Naive thymus-derived CD4-positive, alpha-beta T cell (primary cell): ENCODE measurements around the gene ELL3. TPM values are rescaled to one million over a fixed set of nuclear protein-coding genes. Genes with fewer than 3 reads are reported as not detected.
A peak's percentile ranks its signal among the peaks of the same experiment; 100 is the strongest.

Source experiments
- ATAC-seq: fragments of 150-1000 bp; cut with Tn5 transposase; 2 replicates; pipeline ENCODE4 v1.10.0; 2021; ENCODE audit warnings: mild to moderate bottlenecking, moderate library complexity
- CTCF ChIA-PET: fragments of 350-600 bp; sonication (Branson Sonifier 250); formaldehyde crosslinking; loops from one replicate; lab custom pipeline; 2021; ENCODE audit warnings: antibody characterized with exemption; lab: Charles Lee
- POLR2A ChIA-PET: fragments of 350-600 bp; sonication (Branson Sonifier 250); formaldehyde crosslinking; loops from one replicate; lab custom pipeline; 2021; ENCODE audit warnings: antibody characterized with exemption, inconsistent platforms; lab: Charles Lee
- DNase-seq, 9 donors: peaks; one replicate each; pipeline versions ENCODE4 v3.0.0 to v3.0.0-alpha.2; 2020 to 2022; ENCODE audit warnings: mixed read lengths in 1 of 9
- H3K27ac ChIP-seq: one replicate; pipeline ENCODE4 v1.7.0; 2013; ENCODE audit warnings: mild to moderate bottlenecking, low read depth, low read length, moderate library complexity
- H3K27me3 ChIP-seq, 2 donors: one replicate each; pipeline ENCODE4 v1.7.0; 2013; ENCODE audit warnings: low read length in 2 of 2, mild to moderate bottlenecking in 2 of 2, moderate library complexity in 2 of 2; ENCODE audit not compliant: control insufficient read depth in 2 of 2, insufficient read depth in 2 of 2
- H3K36me3 ChIP-seq, 3 experiments: 1 replicate in 2 of 3; 2 replicates in 1 of 3; pipeline ENCODE4 v1.7.0; 2013; ENCODE audit warnings: low read length in 3 of 3, mild to moderate bottlenecking in 3 of 3, moderate library complexity in 1 of 3; ENCODE audit not compliant: insufficient read depth in 3 of 3, control insufficient read depth in 2 of 3
- H3K4me1 ChIP-seq, 2 donors: one replicate each; pipeline ENCODE4 v1.7.0; 2013; ENCODE audit warnings: low read length in 2 of 2, mild to moderate bottlenecking in 2 of 2, moderate library complexity in 1 of 2; ENCODE audit not compliant: control insufficient read depth in 2 of 2, insufficient read depth in 2 of 2
- H3K4me3 ChIP-seq: 2 replicates; pipeline ENCODE4 v1.7.0; 2013; ENCODE audit warnings: mild to moderate bottlenecking, low read length
- H3K9me3 ChIP-seq, 3 experiments: 1 replicate in 2 of 3; 2 replicates in 1 of 3; pipeline ENCODE4 v1.7.0; 2013; ENCODE audit warnings: low read length in 3 of 3; ENCODE audit not compliant: control insufficient read depth in 2 of 3
- H3K27ac Mint-ChIP-seq, 9 donors: one replicate each; pipeline ENCODE4 v1.8.0; 2020 to 2022; ENCODE audit warnings: mixed read lengths in 9 of 9, mild to moderate bottlenecking in 8 of 9, moderate library complexity in 5 of 9, inconsistent platforms in 2 of 9
- H3K27me3 Mint-ChIP-seq, 5 donors: one replicate each; pipeline ENCODE4 v1.8.0; 2021 to 2022; ENCODE audit warnings: mixed read lengths in 5 of 5, mild to moderate bottlenecking in 1 of 5
- H3K36me3 Mint-ChIP-seq, 5 donors: one replicate each; pipeline ENCODE4 v1.8.0; 2020 to 2022; ENCODE audit warnings: mixed read lengths in 5 of 5, mild to moderate bottlenecking in 3 of 5, inconsistent platforms in 1 of 5
- H3K4me1 Mint-ChIP-seq, 7 donors: one replicate each; pipeline ENCODE4 v1.8.0; 2020 to 2022; ENCODE audit warnings: mixed read lengths in 7 of 7, mild to moderate bottlenecking in 3 of 7, inconsistent platforms in 1 of 7
- H3K4me3 Mint-ChIP-seq, 10 donors: one replicate each; pipeline ENCODE4 v1.8.0; 2020 to 2022; ENCODE audit warnings: mild to moderate bottlenecking in 10 of 10, mixed read lengths in 10 of 10, moderate library complexity in 6 of 10, inconsistent platforms in 2 of 10
- H3K9me3 Mint-ChIP-seq, 11 donors: one replicate each; pipeline ENCODE4 v1.8.0; 2020 to 2022; ENCODE audit warnings: mixed read lengths in 11 of 11, mild to moderate bottlenecking in 4 of 11, inconsistent platforms in 1 of 11, moderate library complexity in 1 of 11
- intact Hi-C, 2 donors: fragments of 100-400 bp; cut with micrococcal nuclease; formaldehyde crosslinking; loops; one replicate each; pipeline ENCODE4 v1.15.1; 2023
- polyA plus RNA-seq, 2 donors: library from polyadenylated mRNA; unstranded; fragments of 300-500 nt; fragmentation: Illumina TruSeq; gene quantifications; one replicate each; pipeline ENCODE4 v1.2.3, GENCODE V29; 2021
- total RNA-seq, 6 experiments: library from RNA in 5 of 6; stranded (reverse) in 5 of 6; gene quantifications; 1 replicate in 5 of 6; 2 replicates in 1 of 6; pipeline ENCODE4 v1.2.3 and lab custom pipeline; 2021 to 2026

Gene ELL3
- total and polyA plus RNA-seq, 7 experiments from 2014 or later: 1.8 to 4.9 (median 2.0) TPM

GRCh38 chr15:43772624-43773023 lies 4.1 kb downstream of the ELL3 start:
- peak overlapping the region in 3 of 9 donors; percentile 15 to 34 (median 20) for H3K27ac Mint-ChIP-seq
- Histone ChIP-seq H3K4me1 (peaks cover 0 to 6% of the 10 kb centered on the region in 2 donors), H3K27me3 (no peaks in the 10 kb centered on the region), H3K36me3 (peaks cover 19 to 49% (median 30%) of the 10 kb centered on the region in 3 experiments), H3K4me3 (no peak overlapping the region), H3K9me3 (no peaks in the 10 kb centered on the region), H3K27ac (no peak overlapping the region)
- H3K4me1 Mint-ChIP-seq: peaks cover 0 to 15% (median 12%) of the 10 kb centered on the region in 7 donors
- H3K9me3 Mint-ChIP-seq: no peaks in the 10 kb centered on the region
- ATAC-seq (no peak), DNase-seq (no peak)
- no peak overlapping the region for H3K4me3 Mint-ChIP-seq
- no peaks in the 10 kb centered on the region for H3K27me3 Mint-ChIP-seq
- intact Hi-C loops: no loop called here
- POLR2A ChIA-PET: interaction anchor here (0.8 to 2.2 kb wide), 3 partner anchors 8 to 23 kb away, joined by 3 to 7 read pairs (median 3); no protein-coding TSS in a partner anchor
- CTCF ChIA-PET: no interaction called here
- peaks cover 0 to 40% (median 23%) of the 10 kb centered on the region in 5 donors for H3K36me3 Mint-ChIP-seq

GRCh38 chr15:43771816-43772215 lies 5.0 kb downstream of the ELL3 start:
- ATAC-seq (no peak), DNase-seq (no peak)
- Mint-ChIP-seq H3K36me3 (peaks cover 0 to 40% (median 23%) of the 10 kb centered on the region in 5 donors), H3K9me3 (no peaks in the 10 kb centered on the region), H3K27ac (peak overlapping the region in 3 of 9 donors; percentile 15 to 38 (median 33)), H3K4me3 (no peak overlapping the region), H3K27me3 (no peaks in the 10 kb centered on the region), H3K4me1 (peaks cover 0 to 8% (median 5%) of the 10 kb centered on the region in 7 donors)
- no peak overlapping the region for H3K27ac ChIP-seq
- peaks cover 0 to 6% of the 10 kb centered on the region in 2 donors for H3K4me1 ChIP-seq
- CTCF ChIA-PET: no interaction called here
- H3K27me3 ChIP-seq: no peaks in the 10 kb centered on the region
- no peaks in the 10 kb centered on the region for H3K9me3 ChIP-seq
- intact Hi-C loops: no loop called here
- POLR2A ChIA-PET: interaction anchor here (0.8 to 2.2 kb wide), 5 partner anchors 11 to 56 kb away, joined by 3 to 7 read pairs (median 4); no protein-coding TSS in a partner anchor
- H3K36me3 ChIP-seq: peaks cover 19 to 56% (median 30%) of the 10 kb centered on the region in 3 experiments
- H3K4me3 ChIP-seq: no peak overlapping the region

- peak overlapping the region in 6 of 9 donors; percentile 28 to 77 (median 57) for H3K27ac Mint-ChIP-seq
- peaks cover 0 to 53% (median 28%) of the 10 kb centered on the region in 5 donors for H3K36me3 Mint-ChIP-seq
Observed at GRCh38 chr15:43769584-43770228, 7.1 kb downstream of the ELL3 start.

GRCh38 chr15:43763819-43764446 lies 12.8 kb downstream of the ELL3 start:
- H3K27ac Mint-ChIP-seq: peak overlapping the region in 5 of 9 donors; percentile 3 to 77 (median 26)
- H3K9me3 ChIP-seq: no peaks in the 10 kb centered on the region
- H3K36me3 Mint-ChIP-seq: peaks cover 10 to 49% (median 27%) of the 10 kb centered on the region in 5 donors
- peaks cover 0 to 7% (median 3%) of the 10 kb centered on the region in 7 donors for H3K4me1 Mint-ChIP-seq
- H3K36me3 ChIP-seq: peaks cover 21 to 92% (median 24%) of the 10 kb centered on the region in 3 experiments
- ChIA-PET CTCF (no interaction called here), POLR2A (no interaction called here)
- no peak overlapping the region for H3K27ac ChIP-seq
- ATAC-seq (no peak), DNase-seq (no peak)
- H3K27me3 ChIP-seq: no peaks in the 10 kb centered on the region
- no peak overlapping the region for H3K4me3 ChIP-seq
- no peaks in the 10 kb centered on the region for H3K4me1 ChIP-seq
- H3K27me3 Mint-ChIP-seq: no peaks in the 10 kb centered on the region
- no peaks in the 10 kb centered on the region for H3K9me3 Mint-ChIP-seq
- intact Hi-C loops: no loop called here
- H3K4me3 Mint-ChIP-seq: no peak overlapping the region

More at GRCh38 chr15:43769584-43770228, 7.1 kb downstream of the ELL3 start:
- Histone ChIP-seq H3K9me3 (no peaks in the 10 kb centered on the region), H3K36me3 (peaks cover 35 to 77% (median 35%) of the 10 kb centered on the region in 3 experiments), H3K27ac (peak overlapping the region; percentile 28), H3K4me3 (no peak overlapping the region), H3K4me1 (no peaks in the 10 kb centered on the region), H3K27me3 (no peaks in the 10 kb centered on the region)
- peaks cover 0 to 8% (median 5%) of the 10 kb centered on the region in 7 donors for H3K4me1 Mint-ChIP-seq
- CTCF ChIA-PET: interaction anchor here (1.4 kb wide), 1 partner anchor 12 kb away, joined by 5 read pairs; no protein-coding TSS in a partner anchor
- intact Hi-C loops: loop anchor here (1.0 to 2.0 kb wide), 3 partner anchors 8 to 22 kb away; no protein-coding TSS in a partner anchor
- DNase-seq (peak in 8 of 9 donors; percentile 28 to 59 (median 50)), ATAC-seq (peak; percentile 87)
- H3K27me3 Mint-ChIP-seq: no peaks in the 10 kb centered on the region
- H3K4me3 Mint-ChIP-seq: no peak overlapping the region
- POLR2A ChIA-PET: no interaction called here
- no peaks in the 10 kb centered on the region for H3K9me3 Mint-ChIP-seq

- Histone ChIP-seq H3K36me3 (peaks cover 14 to 87% (median 19%) of the 10 kb centered on the region in 3 experiments), H3K4me3 (no peak overlapping the region), H3K27ac (no peak overlapping the region), H3K4me1 (no peaks in the 10 kb centered on the region), H3K9me3 (no peaks in the 10 kb centered on the region), H3K27me3 (no peaks in the 10 kb centered on the region)
- ATAC-seq (no peak), DNase-seq (no peak)
- ChIA-PET POLR2A (no interaction called here), CTCF (no interaction called here)
- Mint-ChIP-seq H3K4me3 (no peak overlapping the region), H3K9me3 (no peaks in the 10 kb centered on the region), H3K36me3 (peaks cover 10 to 40% (median 23%) of the 10 kb centered on the region in 5 donors), H3K27me3 (no peaks in the 10 kb centered on the region), H3K4me1 (peaks cover 0 to 7% (median 3%) of the 10 kb centered on the region in 7 donors), H3K27ac (peak overlapping the region in 1 of 9 donors; percentile 1)
- intact Hi-C loops: no loop called here
Observed at GRCh38 chr15:43762824-43763223, 13.9 kb downstream of the ELL3 start.

GRCh38 chr15:43751885-43752284 lies 24.9 kb downstream of the ELL3 start:
- DNase-seq (no peak), ATAC-seq (no peak)
- Mint-ChIP-seq H3K4me1 (peaks cover 38 to 60% (median 58%) of the 10 kb centered on the region in 7 donors), H3K27me3 (no peaks in the 10 kb centered on the region), H3K36me3 (peaks cover 0 to 24% (median 7%) of the 10 kb centered on the region in 5 donors), H3K27ac (peak overlapping the region in 7 of 9 donors; percentile 14 to 88 (median 40)), H3K9me3 (no peaks in the 10 kb centered on the region), H3K4me3 (peak overlapping the region in 9 of 10 donors; percentile 33 to 97 (median 80))
- H3K27me3 ChIP-seq: no peaks in the 10 kb centered on the region
- no peaks in the 10 kb centered on the region for H3K9me3 ChIP-seq
- POLR2A ChIA-PET: interaction anchor here (1.2 to 2.6 kb wide), 2 partner anchors 25 to 49 kb away, joined by 5 to 9 read pairs; partner anchors contain the start of genes ELL3 and HYPK
- peaks cover 30 to 43% of the 10 kb centered on the region in 2 donors for H3K4me1 ChIP-seq
- no peak overlapping the region for H3K4me3 ChIP-seq
- intact Hi-C loops: no loop called here
- peaks cover 0 to 39% (median 10%) of the 10 kb centered on the region in 3 experiments for H3K36me3 ChIP-seq
- CTCF ChIA-PET: no interaction called here
- no peak overlapping the region for H3K27ac ChIP-seq
